Activated T-helper 1 cell treated with Interleukin-2 at 50 U/mL for 16 hours (primary cell): ENCODE measurements around the gene CHCHD3.

Experiments used
- DNase-seq: peaks from one replicate; pipeline ENCODE4 v3.0.0-alpha.2; 2020; ENCODE audit warnings: low read depth

The CHCHD3 gene

GRCh38 chr7:132770055-132770454 lies 311.8 kb downstream of the CHCHD3 start:
- no peak for DNase-seq

- DNase-seq: no peak
Measured at GRCh38 chr7:132769280-132769679, 312.6 kb downstream of the CHCHD3 start.

DNA sequence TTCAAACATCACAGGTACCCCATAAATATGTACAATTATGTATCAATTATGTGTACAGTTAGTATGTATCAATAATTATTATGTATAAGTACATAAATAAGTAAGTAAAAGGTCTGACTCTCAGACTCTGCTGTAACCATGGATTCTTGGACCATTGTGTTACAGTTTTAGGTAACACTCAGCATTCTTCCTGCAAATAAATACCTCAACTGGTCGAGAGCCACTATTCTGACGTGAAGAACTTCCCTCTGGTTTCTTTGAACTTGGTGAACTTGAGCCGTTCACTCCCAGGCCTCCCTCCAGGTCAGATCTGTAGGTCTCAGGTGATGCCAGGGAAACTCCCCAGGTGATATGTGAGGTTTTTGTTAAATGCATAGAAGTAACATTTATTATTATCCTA lies 313.8 kb downstream of the CHCHD3 start:
- DNase-seq: no peak

- no peak for DNase-seq
Measured at GRCh38 chr7:132767378-132767777, 314.5 kb downstream of the CHCHD3 start.

- no peak for DNase-seq
Measured at GRCh38 chr7:132766660-132767059, 315.2 kb downstream of the CHCHD3 start.

DNA sequence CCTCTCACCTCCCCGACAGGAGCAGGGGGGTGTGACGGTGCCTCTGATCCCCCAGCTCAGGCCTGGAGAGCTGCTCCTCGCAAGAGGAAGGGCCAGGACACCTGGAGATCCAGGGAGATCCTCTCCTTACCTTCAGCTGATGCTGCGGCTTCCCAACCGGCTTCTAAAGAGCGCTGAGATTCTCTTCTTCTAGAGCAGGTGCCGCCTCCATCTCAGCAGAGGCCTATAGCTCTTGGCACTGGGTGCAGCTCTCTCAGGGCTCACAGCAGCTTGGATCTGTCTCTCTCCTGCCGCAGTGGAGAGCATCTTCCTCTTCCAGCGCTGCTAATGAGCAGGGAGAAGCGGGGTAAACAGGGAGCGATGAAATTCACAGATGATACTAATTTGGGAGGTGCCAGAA lies 316.0 kb downstream of the CHCHD3 start:
- no peak for DNase-seq

GRCh38 chr7:132764762-132765161 lies 317.1 kb downstream of the CHCHD3 start:
- DNase-seq: no peak

DNA sequence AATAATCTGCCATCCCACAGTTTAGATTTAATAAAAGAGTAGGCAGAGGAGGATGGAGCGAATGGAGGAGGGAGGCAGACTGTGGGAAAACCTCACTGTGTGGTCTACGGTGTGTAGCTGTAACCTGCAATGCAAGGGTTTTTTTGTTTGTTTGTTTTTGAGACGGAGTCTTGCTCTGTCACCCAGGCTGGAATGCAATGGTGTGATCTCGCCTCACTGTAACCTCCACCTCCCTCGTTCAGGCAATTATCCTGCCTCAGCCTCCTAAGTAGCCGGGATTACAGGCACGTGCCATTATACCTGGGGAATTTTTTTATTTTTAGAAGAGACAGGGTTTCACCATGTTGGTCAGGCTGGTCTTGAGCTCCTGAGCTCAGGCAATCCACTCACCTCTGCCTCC lies 321.0 kb downstream of the CHCHD3 start:
- DNase-seq: no peak

DNA sequence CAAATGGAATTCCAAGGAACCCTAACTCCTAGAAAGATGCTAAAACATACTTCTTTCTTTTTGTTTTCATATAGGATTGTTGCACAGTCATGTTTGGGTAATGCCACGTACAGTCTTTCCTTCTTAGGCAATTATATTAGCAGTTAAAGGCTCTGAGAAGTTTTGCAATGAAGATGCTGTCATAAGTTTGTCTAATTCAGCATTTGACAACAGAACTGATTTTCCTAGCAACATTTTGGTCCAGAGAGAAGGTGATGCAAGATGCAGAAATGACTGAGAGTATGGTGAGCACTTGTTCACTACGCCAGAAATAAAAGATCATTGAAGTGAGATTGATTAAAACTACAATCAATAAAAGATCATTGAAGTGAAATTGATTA lies 321.7 kb downstream of the CHCHD3 start:
- no peak for DNase-seq

GRCh38 chr7:132759482-132760243 lies 322.2 kb downstream of the CHCHD3 start:
- DNase-seq: no peak

DNA sequence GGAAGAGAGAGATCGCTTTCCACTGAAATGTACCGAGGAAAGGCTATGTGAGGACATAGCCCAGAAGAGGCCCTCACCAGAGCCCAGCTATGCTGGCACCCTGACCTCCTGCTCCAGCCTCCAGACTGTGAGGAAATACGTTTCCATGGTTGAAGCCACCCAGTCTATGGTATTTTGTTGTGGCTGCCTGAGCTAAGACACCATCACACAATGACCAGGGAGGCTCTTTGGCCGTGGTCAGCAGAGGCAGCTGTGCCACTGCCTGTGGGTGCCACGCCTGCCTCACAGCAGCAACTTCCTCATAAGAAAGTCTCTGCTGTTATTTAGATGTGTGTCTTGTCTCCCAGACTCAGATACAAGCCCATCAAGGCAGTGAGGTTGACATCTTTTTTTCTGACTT lies 322.9 kb downstream of the CHCHD3 start:
- no peak for DNase-seq

DNA sequence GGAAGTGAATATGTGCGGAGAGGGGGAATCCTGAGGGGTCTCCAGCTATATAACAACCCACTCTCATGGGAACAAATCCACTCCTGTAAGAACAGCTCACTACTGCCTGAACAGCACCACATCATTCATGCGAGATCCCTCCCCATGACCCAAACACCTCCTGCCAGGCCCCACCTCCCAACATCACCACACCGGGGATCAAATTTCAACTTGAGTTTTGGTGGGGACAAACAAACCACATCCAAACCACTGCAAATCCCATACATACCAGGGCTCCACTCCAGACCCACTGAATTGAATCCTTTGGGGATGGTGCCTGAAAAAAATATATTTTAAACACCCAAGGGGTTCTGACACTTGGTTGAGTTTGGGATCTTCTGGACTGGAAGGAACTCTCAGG lies 324.1 kb downstream of the CHCHD3 start:
- DNase-seq: no peak

GRCh38 chr7:132756484-132756990 lies 325.4 kb downstream of the CHCHD3 start:
- no peak for DNase-seq

DNA sequence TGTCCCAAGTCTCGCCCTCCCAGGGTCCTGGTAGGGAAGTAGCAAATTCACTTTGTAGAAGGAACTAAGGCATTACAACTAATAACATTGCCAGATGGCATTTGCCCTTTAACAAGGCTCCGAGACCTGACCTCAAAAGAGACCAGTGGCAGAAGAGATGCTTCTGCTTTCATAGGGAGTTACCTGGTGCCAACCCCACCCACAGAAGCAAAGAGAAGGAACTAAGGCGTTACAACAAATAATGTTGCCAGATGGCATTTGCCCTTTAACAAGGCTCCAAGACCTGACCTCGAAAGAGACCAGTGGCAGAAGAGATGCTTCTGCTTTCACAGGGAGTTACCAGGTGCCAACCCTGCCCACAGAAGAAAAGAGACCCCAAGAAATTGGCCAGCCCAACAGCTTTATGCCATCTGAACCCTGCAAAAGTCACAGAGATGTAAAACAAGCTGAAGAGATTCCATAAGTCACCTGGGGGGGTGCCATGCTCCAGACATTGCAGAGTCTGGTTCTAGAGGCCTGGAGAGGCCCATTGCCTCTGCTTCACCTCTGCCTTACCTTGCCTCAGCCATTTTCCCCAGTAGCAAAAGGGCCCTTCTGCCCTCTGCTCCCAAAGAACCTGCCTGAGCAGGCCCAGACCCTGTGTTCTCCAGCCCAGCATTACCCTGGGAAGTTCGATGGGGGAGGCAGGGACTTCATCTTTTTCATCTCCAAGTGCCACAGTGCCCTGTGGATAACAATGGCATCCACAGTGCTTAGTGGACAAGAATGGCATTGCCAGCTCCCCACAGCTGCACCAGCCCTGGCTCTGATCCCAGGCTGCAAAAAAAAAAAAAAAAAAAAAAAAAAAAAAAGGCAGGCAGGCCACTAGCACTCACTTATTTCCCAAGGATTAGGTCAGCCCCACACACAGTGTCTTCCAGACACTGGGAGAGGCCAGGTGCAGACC lies 326.1 kb downstream of the CHCHD3 start:
- no peak for DNase-seq

- DNase-seq: no peak
Measured at GRCh38 chr7:132752431-132752830, 329.5 kb downstream of the CHCHD3 start.

- DNase-seq: no peak
Measured at GRCh38 chr7:132751244-132751647, 330.6 kb downstream of the CHCHD3 start.

GRCh38 chr7:132750530-132751217 lies 331.2 kb downstream of the CHCHD3 start:
- DNase-seq: no peak

DNA sequence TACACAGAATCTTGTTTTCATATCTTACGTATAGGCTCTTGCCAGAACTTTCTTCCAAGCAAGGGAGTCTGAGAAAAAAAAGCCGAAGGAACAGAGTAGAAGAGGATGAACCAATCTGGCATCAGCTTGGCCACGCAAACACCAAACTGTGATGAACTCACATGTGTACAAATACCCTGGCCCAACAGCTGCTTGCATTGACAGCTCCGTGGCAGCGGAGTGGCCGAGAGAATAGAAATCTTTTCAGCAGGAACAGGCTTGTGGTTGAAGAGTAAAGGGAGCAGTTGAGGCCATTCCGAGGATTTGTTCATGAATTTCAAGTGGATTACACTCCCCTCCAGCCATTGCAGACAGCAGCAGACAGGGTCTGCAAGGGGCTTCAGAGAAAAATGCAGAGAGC lies 331.8 kb downstream of the CHCHD3 start:
- no peak for DNase-seq

DNA sequence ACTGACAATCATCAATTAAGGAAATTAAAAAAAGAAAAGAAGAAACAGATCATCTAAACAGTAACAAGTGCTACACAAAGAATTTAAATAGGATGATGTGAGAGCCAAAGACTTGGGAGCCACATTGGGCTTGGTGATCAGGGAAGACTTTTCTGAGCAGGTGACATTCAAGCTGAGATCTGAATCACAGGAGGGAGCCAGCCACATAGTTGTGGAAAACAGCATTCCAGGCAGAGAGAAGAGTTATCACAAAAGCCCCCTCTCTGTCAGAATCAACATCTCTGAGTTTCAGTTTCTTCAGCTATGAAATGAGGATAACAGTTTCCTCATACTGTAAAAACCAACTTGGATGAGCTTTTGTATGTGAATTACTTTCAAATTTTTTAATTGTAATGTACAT lies 336.4 kb downstream of the CHCHD3 start:
- no peak for DNase-seq

DNA sequence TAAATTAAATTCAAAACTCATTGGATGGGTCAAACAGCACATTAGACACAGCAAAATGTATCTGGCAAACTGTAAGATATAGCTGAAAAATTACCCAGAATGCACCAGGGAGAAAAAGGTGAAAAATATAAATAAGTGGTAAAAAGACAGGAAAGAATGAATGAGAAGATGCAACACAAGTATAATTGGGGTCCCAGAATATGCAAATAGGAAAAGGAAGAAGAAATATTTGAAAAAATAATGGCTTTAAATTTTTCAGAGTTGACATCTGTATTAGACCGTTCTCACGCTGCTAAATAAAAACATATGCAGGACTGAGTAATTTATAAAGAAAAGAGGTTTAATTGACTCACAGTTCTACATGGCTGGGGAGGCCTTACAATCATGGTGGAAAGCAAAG lies 337.9 kb downstream of the CHCHD3 start:
- DNase-seq: no peak

DNA sequence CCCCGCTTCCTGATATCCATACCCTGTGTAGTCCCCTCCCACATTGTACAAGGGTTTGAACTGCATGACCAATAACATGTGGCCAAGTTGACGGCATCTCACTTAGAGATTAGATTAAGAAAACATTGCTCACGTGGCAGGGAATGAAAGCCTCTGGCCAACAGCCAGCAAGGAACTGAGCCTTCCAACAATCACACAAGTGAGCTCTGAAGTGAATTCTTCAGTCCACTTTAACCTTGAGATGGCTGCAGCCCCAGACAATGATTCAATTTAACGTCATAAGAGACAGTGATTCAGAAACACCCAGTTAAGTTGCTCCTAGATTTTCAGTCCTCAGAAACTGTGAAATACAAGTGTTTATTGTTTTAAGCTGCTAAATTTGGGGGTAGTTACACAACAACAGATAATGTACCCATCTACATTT lies 339.7 kb downstream of the CHCHD3 start:
- DNase-seq: no peak

DNA sequence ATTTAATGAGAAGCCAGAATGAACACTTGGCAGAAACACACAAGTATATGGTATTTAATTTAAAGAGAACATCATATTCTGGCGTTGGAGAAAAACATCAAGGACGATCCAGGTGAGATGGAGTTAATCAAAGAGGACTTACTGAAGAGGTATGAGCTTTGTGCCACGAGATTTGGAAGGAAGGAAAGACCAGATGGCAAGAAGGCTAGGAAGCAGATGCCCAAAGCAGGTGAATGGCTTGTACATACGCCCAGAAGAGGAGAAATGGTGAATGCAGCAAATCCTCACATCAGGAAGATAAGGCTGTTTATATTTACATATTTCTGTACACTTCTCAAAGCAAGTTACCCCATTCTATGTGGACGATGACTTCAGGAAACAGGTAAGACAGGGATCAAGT lies 341.7 kb downstream of the CHCHD3 start:
- DNase-seq: no peak
